KMS-11 (cell line): ENCODE measurements around the gene CNRIP1.

Experiments
- H2AFZ ChIP-seq: fragments of 200-600 bp; sonication (generic); 2 replicates; pipeline ENCODE4 v1.6.1; 2016; ENCODE audit warnings: antibody characterized with exemption, mixed run types, low read depth
- H3K27ac ChIP-seq: fragments of 200-600 bp; sonication (generic); 2 replicates; pipeline ENCODE4 v1.6.1; 2016; ENCODE audit warnings: mild to moderate bottlenecking, mixed run types
- H3K27me3 ChIP-seq: fragments of 200-600 bp; sonication (generic); 2 replicates; pipeline ENCODE4 v1.6.1; 2017; ENCODE audit warnings: mild to moderate bottlenecking, low read depth, mixed run types, moderate library complexity; ENCODE audit not compliant: insufficient read depth
- H3K36me3 ChIP-seq: fragments of 200-600 bp; sonication (generic); 2 replicates; pipeline ENCODE4 v1.6.1; 2017; ENCODE audit warnings: mild to moderate bottlenecking, mixed run types; ENCODE audit not compliant: insufficient read depth
- H3K4me1 ChIP-seq: fragments of 200-600 bp; sonication (generic); 2 replicates; pipeline ENCODE4 v1.6.1; 2016; ENCODE audit warnings: mild to moderate bottlenecking, low read depth, mixed run types; ENCODE audit not compliant: poor library complexity, severe bottlenecking
- H3K4me2 ChIP-seq: fragments of 200-600 bp; sonication (generic); 2 replicates; pipeline ENCODE4 v1.7.0; 2016; ENCODE audit warnings: mild to moderate bottlenecking, mixed run types
- H3K4me3 ChIP-seq: fragments of 200-600 bp; sonication (generic); IDR thresholded peaks from 2 replicates; pipeline ENCODE4 v1.6.1; 2017; ENCODE audit warnings: low read depth, low read length, mixed read lengths; ENCODE audit not compliant: insufficient read depth
- H3K79me2 ChIP-seq: fragments of 200-600 bp; sonication (generic); 2 replicates; pipeline ENCODE4 v1.6.1; 2016; ENCODE audit warnings: low read depth, mixed run types; ENCODE audit not compliant: insufficient read depth
- H3K9ac ChIP-seq: fragments of 200-600 bp; sonication (generic); 2 replicates; pipeline ENCODE4 v1.6.1; 2016; ENCODE audit warnings: mild to moderate bottlenecking, mixed run types
- H4K20me1 ChIP-seq: fragments of 200-600 bp; sonication (generic); 2 replicates; pipeline ENCODE4 v1.6.1; 2016; ENCODE audit warnings: mild to moderate bottlenecking, mixed run types; ENCODE audit not compliant: insufficient read depth
- CTCF ChIP-seq: fragments of 200-600 bp; sonication (generic); conservative IDR thresholded peaks from 2 replicates; pipeline ENCODE4 v1.6.1; 2017; ENCODE audit warnings: low read depth, mild to moderate bottlenecking, antibody characterized with exemption, low read length, moderate library complexity, mixed read lengths

The CNRIP1 gene

DNA sequence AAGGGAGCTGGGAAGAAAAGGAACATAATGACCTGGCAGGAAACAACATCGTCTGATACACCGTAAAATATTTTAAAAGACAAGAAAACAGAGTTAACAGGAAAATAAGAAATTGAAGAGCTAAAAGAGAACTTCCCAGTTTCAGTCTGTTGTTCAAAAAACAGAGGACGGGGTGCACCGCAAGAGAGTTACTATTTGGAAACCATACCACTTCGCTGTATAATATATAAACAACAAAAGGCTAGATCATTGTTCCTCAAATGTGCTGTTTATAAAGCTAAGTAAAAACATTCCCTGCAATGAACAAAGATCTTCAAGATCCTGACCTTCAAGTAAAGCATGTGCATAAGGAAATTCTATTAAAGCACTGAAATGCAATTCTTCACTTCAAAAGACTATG is 69.6 kb downstream of the CNRIP1 start:
- Histone ChIP-seq H3K79me2 (peaks cover 75% of the 10 kb centered on the region), H3K27ac (peak overlapping the region; percentile 91; the same call in 1 of the 2 replicates), H3K27me3 (no peaks in the 10 kb centered on the region), H3K4me2 (peak overlapping the region; percentile 86), H3K4me3 (peak overlapping the region; percentile 64), H4K20me1 (peaks cover 55% of the 10 kb centered on the region), H2AFZ (no peak overlapping the region), H3K4me1 (peaks cover 61% of the 10 kb centered on the region), H3K36me3 (no peaks in the 10 kb centered on the region), H3K9ac (peak overlapping the region; percentile 86; the same call in 1 of the 2 replicates)
- TF ChIP-seq CTCF, result no peak

- peaks cover 63% of the 10 kb centered on the region for H3K4me1 ChIP-seq
- H4K20me1 ChIP-seq, result peaks cover 69% of the 10 kb centered on the region
- H3K79me2 ChIP-seq, result peaks cover 84% of the 10 kb centered on the region
- peak overlapping the region; percentile 86; the same call in 1 of the 2 replicates for H3K4me2 ChIP-seq
- no peak overlapping the region for H2AFZ ChIP-seq
- H3K4me3 ChIP-seq, result no peak overlapping the region
- H3K9ac ChIP-seq, result no peak overlapping the region
- H3K27ac ChIP-seq, result no peak overlapping the region
- no peaks in the 10 kb centered on the region for H3K27me3 ChIP-seq
- no peaks in the 10 kb centered on the region for H3K36me3 ChIP-seq
- TF ChIP-seq CTCF, result no peak
These were observed 70.9 kb downstream of the CNRIP1 start for GRCh38 chr2:68248806-68249205.

DNA sequence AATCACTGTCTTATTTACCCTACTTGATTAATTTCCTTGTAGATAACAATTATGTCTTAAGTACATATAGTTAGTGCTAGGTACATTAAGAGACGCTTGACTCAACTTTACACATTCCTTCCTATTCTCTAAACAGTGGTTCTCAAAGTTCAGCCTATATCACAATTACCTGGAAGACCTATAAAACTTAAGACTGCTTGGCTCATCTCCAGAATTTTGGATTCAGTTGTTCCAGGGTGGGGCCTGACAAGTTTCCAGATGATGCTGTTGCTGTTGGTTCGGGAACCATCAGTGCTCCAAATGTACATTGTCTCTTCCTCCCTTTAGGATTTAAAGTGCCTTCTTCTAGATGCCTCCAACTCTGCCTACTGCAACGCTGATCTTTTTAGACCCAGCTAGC is 71.4 kb downstream of the CNRIP1 start:
- Histone ChIP-seq H3K36me3 (no peaks in the 10 kb centered on the region), H3K4me2 (peak overlapping the region; percentile 86; the same call in 1 of the 2 replicates), H3K9ac (no peak overlapping the region), H4K20me1 (peaks cover 74% of the 10 kb centered on the region), H3K27ac (no peak overlapping the region), H3K4me3 (no peak overlapping the region), H3K79me2 (peaks cover 87% of the 10 kb centered on the region), H3K4me1 (peaks cover 67% of the 10 kb centered on the region), H2AFZ (no peak overlapping the region), H3K27me3 (no peaks in the 10 kb centered on the region)
- no peak for TF ChIP-seq CTCF

DNA sequence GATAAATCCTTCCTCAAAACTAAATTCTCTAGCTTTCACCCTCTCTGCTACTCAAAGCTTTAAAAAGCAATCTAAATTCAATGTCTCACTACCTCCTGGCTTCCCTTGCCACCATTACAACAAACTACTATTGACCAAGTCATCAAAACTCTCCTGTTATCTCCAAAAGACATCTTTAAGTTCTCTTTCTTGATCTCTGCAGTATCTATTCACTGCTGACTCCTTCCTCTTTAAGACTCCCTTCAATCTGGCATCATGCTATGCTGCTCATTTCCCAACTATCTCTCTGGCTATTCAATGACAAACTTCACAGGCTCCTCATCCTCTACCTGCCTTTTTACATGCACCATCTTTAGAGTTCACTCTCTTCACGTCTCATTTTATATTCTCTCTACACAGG is 73.4 kb downstream of the CNRIP1 start:
- no peak overlapping the region for H3K4me3 ChIP-seq
- no peak for TF ChIP-seq CTCF
- H3K27me3 ChIP-seq, result no peaks in the 10 kb centered on the region
- peaks cover 93% of the 10 kb centered on the region for H4K20me1 ChIP-seq
- H3K79me2 ChIP-seq, result peaks cover 100% of the 10 kb centered on the region
- peaks cover 73% of the 10 kb centered on the region for H3K4me1 ChIP-seq
- no peak overlapping the region for H3K27ac ChIP-seq
- H3K36me3 ChIP-seq, result no peaks in the 10 kb centered on the region
- H2AFZ ChIP-seq, result no peak overlapping the region
- no peak overlapping the region for H3K9ac ChIP-seq
- H3K4me2 ChIP-seq, result peak overlapping the region; percentile 5; the same call in 1 of the 2 replicates
